ENCODE data around the gene CPM.
"Not testable (repeated sequence)": the region's sequence is repeated elsewhere in the genome, so short reads cannot be mapped to it uniquely, and the experiment has no call there.

CPM gene

GRCh38 chr12:68828672-68829068, 104.3 kb downstream of the CPM start:
- no peak for DNase-seq (ENCODE audit: low read depth in 3 of 3)

GRCh38 chr12:68827895-68828671, 104.9 kb downstream of the CPM start:
- no peak for DNase-seq (ENCODE audit: low read depth in 3 of 3)

- no peak for DNase-seq (ENCODE audit: low read depth in 3 of 3)
Measured at GRCh38 chr12:68825569-68826217, 107.3 kb downstream of the CPM start.

- no peak for DNase-seq (ENCODE audit: low read depth in 3 of 3)
Measured at GRCh38 chr12:68824597-68825250, 108.2 kb downstream of the CPM start.

GRCh38 chr12:68824131-68824530, 108.8 kb downstream of the CPM start:
- DNase-seq (ENCODE audit: low read depth in 3 of 3) = no peak

DNA sequence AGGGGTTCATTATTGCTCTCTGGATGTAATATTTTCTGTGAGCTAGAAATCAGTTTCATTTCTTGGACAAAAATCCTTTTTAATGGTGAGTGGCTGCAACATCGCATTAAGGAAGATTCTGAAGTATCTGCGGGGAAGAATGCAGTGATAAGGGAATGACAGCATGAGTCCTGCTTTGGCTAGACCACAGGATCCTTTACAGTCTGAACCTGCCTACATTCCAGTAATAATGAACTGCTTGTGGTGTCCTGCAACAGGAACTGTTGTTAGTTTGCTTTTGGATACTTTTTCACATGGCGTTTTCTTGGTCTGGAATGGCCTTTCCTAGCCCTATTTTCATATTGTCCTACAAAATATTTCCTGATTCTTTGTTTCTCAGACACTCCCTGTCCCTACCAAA, 109.3 kb downstream of the CPM start:
- DNase-seq (ENCODE audit: low read depth in 3 of 3) = no peak

DNA sequence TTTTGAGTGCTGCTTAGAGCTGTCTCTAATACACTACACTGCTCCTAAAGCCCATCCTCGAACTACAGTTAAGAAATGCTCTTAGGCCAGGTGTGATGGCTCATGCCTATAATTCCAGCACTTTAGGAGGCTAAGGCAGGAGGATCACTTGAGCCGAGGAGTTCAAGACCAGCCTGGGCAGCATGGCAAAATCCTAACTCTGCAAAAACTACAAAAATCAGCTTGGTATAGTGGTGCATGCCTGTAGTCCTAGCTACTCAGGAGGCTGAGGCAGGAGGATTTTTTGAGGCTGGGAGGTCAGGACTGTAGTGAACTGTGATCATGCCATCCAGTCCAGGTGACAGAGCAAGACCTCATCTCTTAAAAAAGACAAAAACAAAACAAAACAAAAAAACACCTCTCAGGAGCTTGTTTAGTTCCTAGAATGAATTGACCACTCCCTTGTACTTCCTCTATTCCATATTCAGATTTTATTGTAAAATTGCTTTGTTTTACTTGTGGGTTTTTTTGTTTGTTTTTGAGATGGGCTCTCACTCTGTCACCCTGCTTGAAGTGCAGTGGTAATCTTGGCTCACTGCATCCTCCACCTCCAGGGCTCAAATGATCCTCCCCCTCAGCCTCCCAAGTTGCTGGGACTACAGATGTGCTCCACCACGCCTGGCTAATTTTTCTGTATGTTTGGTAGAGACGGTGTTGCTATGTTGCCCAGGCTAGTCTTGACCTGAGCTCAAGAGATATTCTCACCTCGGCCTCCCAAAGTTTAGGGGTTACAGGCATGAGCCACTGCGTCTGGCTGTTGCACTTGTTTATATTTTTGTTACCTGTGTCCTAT, 111.4 kb downstream of the CPM start:
- no peak for DNase-seq (ENCODE audit: low read depth in 3 of 3)

DNA sequence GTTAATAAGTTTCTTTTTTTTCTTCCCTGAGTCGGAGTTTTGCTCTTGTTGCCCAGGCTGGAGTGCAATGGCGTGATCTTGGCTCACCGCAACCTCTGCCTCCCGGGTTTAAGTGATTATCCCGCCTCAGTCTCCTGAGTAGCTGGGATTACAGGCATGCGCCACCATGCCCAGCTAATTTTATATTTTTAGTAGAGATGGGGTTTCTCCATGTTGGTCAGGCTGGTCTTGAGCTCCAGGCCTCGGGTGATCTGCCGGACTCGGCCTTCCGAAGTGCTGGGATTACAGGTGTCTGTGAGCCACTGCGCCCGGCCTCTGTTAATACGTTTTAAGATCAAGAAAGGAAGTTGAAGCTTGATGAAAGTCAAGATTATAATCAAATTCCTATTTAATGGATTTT, 113.5 kb downstream of the CPM start:
- not testable (repeated sequence) for DNase-seq (ENCODE audit: low read depth in 3 of 3)

DNA sequence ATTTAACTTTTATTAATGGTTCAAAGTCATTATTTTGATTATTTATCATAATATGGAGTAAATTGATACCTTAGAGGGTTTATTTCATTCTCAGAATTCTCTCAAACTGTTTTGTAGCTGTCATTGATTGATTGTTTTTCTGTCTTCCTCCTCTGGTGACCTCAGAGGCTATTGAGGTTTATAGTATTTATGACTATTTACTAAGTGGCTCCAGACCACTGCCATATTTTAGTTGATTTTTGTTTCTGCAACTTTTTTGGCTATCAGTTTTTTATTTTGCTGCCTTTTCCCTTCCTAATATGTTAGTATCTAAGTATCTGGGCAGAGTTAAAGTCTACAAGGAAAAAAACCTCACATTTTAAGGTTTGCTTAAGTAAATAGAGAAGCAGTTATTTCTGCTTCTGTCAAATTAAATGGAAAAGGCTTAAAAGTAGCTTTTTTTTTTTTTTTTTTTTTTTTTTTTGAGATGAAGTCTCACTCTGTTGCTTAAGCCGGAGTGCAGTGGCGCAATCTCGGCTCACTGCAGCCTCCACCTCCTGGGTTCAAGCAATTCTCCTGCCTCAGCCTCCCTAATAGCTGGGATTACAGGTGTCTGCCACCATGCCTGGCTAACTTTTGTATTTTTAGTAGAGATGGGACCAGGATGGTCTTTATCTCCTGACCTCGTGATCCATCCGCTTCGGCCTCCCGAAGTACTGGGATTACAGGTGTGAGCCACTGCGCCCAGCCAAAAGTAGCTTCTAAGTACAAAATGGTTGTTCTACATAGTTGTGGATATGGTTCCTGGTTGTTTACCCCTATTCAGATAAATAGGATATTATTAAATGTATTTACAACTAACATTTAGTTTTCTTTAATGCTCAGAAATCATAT, 116.8 kb downstream of the CPM start:
- DNase-seq (ENCODE audit: low read depth in 3 of 3) = no peak

- no peak for DNase-seq (ENCODE audit: low read depth in 3 of 3)
Measured at GRCh38 chr12:68815232-68815927, 117.6 kb downstream of the CPM start.

DNA sequence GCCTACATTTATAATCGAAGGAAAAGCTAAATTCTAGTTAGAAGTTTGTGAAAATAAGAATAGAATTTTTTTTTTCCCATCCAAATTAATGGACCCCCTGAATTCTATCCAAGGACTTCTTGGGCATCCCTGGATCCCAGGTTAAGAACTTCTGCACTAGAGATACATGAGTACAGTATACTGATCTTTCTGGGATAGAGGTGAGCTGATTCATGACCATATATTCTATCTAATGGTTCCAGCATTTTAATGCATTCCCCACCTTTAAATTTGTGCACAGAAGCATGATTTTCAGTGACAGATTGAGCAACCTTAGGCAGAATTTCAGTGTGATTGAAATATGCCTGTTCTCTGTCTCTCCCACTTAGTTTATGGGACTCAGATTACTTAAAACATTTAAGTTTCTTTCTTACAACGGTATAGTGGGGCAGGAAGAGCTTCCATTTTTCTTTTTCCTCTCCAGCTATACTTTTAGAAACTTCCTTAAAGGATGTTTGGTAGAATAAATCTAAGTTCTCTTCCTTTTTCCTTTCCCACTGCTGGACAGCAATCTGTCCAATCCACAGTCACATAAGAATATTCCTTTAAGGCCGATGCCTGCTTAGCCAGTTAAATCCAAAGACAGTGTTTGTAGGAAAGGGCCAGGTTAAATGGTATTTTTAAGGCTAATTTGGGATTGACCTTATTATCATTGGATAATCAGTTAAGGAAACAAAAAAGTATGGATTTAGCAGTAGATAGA, 118.3 kb downstream of the CPM start:
- no peak for DNase-seq (ENCODE audit: low read depth in 3 of 3)

DNA sequence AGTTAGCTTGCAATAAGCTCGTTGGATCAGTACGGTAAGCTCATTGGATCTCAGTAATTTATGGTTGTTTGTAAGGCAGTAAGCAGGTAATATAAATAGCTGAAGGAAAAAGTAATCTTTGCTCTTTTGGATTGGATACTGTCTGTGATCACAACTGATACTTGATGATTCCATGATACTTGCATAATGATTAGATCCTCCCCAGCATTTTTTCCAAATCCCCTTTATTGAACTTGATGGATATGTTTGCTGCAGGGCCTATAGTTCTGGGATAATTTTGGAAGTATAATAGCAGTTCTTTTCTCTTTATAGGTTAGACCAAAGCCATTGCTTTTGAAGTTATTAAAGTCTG, 119.8 kb downstream of the CPM start:
- DNase-seq (ENCODE audit: low read depth in 3 of 3) = no peak

- no peak for DNase-seq (ENCODE audit: low read depth in 3 of 3)
Measured at GRCh38 chr12:68812553-68813241, 120.3 kb downstream of the CPM start.

- DNase-seq (ENCODE audit: low read depth in 3 of 3) = not testable (repeated sequence)
Measured at GRCh38 chr12:68811573-68811972, 121.4 kb downstream of the CPM start.

DNA sequence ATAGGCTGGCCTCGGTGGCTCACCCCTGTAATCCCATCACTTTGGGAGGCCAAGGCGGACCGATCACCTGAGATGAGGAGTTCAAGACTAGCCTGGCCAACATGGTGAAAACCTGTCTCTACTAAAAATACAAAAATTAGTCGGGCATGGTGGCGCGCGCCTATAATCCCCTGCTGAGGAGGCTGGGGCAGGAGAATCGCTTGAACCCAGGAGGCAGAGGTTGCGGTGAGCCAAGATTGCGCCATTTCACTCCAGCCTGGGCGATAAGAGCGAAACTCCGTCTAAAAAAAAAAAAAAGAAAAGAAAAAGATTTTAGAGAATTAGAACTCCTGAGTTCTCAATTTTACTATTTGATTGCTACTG, 123.0 kb downstream of the CPM start:
- not testable (repeated sequence) for DNase-seq (ENCODE audit: low read depth in 3 of 3)

DNA sequence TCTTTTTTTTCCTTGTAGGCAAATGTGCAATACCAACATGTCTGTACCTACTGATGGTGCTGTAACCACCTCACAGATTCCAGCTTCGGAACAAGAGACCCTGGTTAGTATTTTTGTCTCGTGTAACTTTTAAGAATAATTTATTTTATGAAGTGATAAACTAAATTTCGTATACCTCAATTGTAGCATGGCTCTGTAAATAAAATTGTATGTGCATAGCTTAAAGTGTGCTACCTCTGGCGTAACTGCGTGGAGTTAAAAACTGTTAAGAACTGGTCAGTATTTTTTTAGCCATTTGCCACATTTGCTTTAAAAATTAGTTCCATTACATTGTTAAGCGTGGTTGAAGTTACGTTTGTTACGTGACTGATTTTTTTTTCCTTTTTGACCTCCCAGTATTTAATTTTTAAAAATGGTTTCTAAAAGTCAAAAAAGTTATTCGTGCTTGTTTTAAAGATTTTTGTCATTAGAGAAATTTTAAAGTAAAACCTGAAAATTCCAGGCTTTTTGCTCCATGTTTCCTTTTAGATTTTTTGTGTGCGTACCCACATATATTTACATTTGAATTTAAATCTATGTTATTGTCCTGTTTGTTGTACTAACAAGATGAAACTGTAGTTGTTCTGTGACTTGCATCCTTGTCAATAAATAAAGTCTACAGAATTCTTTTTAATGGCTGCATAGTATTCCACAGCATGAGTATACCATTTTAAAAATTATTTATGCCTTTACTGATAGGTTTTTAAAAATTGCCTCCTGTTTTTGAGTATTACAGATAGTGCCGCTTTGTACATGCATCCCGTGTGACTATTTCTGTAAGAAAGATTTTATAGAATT, 123.6 kb downstream of the CPM start:
- no peak for DNase-seq (ENCODE audit: low read depth in 3 of 3)

DNA sequence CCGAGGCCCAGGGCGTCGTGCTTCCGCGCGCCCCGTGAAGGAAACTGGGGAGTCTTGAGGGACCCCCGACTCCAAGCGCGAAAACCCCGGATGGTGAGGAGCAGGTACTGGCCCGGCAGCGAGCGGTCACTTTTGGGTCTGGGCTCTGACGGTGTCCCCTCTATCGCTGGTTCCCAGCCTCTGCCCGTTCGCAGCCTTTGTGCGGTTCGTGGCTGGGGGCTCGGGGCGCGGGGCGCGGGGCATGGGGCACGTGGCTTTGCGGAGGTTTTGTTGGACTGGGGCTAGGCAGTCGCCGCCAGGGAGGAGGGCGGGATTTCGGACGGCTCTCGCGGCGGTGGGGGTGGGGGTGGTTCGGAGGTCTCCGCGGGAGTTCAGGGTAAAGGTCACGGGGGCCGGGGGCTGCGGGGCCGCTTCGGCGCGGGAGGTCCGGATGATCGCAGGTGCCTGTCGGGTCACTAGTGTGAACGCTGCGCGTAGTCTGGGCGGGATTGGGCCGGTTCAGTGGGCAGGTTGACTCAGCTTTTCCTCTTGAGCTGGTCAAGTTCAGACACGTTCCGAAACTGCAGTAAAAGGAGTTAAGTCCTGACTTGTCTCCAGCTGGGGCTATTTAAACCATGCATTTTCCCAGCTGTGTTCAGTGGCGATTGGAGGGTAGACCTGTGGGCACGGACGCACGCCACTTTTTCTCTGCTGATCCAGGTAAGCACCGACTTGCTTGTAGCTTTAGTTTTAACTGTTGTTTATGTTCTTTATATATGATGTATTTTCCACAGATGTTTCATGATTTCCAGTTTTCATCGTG, 124.4 kb downstream of the CPM start:
- peak; percentile 52 to 59 (median 57) for DNase-seq (ENCODE audit: low read depth in 3 of 3)
